ENCODE measurements around the gene RFXANK. TPM values are rescaled to one million over a fixed set of nuclear protein-coding genes. Genes with fewer than 3 reads are reported as not detected.
"Not testable (repeated sequence)": the region's sequence is repeated elsewhere in the genome, so short reads cannot be mapped to it uniquely, and the experiment has no call there.

Gene RFXANK
- total and polyA plus RNA-seq, 8 donors, result 21.0 to 111 (median 31.5) TPM

- TF ChIP-seq, protein P1, sequence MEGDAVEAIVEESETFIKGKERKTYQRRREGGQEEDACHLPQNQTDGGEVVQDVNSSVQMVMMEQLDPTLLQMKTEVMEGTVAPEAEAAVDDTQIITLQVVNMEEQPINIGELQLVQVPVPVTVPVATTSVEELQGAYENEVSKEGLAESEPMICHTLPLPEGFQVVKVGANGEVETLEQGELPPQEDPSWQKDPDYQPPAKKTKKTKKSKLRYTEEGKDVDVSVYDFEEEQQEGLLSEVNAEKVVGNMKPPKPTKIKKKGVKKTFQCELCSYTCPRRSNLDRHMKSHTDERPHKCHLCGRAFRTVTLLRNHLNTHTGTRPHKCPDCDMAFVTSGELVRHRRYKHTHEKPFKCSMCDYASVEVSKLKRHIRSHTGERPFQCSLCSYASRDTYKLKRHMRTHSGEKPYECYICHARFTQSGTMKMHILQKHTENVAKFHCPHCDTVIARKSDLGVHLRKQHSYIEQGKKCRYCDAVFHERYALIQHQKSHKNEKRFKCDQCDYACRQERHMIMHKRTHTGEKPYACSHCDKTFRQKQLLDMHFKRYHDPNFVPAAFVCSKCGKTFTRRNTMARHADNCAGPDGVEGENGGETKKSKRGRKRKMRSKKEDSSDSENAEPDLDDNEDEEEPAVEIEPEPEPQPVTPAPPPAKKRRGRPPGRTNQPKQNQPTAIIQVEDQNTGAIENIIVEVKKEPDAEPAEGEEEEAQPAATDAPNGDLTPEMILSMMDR (IDR thresholded peaks at IDR 0.05), result no peak
- no peaks in the 10 kb centered on the region for H3K4me1 ChIP-seq
- no peak for ATAC-seq
- intact Hi-C loops (cut with DNase I), result no loop called here
- H3K4me3 ChIP-seq, result no peak overlapping the region
- H3K27me3 ChIP-seq, result peaks cover 0 to 10% (median 2%) of the 10 kb centered on the region in 4 donors
- no peak for FAIRE-seq
- H3K36me3 ChIP-seq, result no peaks in the 10 kb centered on the region
- no peak overlapping the region for H3K27ac ChIP-seq
- H3K9me3 ChIP-seq, result no peaks in the 10 kb centered on the region
- 48 to 60% methylated on average over 4 of the region's 4 CpGs for WGBS, 2 donors
- no peak for DNase-seq
Observed at GRCh38 chr19:19217099-19217498, 25.0 kb downstream of the RFXANK start.

DNA sequence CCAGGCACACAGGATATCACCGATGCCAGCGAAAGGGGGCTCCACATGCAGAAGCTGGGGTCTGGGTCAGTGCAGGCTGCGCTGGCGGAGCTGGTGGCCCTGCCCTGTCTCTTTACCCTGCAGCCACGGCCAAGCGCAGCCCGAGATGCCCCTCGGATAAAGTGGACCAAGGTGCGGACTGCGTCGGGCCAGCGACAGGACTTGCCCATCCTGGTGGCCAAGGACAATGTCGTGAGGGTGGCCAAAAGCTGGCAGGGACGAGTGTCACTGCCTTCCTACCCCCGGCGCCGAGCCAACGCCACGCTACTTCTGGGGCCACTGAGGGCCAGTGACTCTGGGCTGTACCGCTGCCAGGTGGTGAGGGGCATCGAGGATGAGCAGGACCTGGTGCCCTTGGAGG lies 26.9 kb downstream of the RFXANK start:
- intact Hi-C loops (cut with DNase I), result no loop called here
- TF ChIP-seq, protein P1 (IDR thresholded peaks at IDR 0.05), result no peak
- WGBS, 2 donors, result 71 to 77% methylated on average over 21 of the region's 21 CpGs
- ATAC-seq (no peak), DNase-seq (no peak), FAIRE-seq (no peak)
- H3K27ac ChIP-seq, result no peak overlapping the region
- no peak overlapping the region for H3K4me3 ChIP-seq
- no peaks in the 10 kb centered on the region for H3K27me3 ChIP-seq
- no peaks in the 10 kb centered on the region for H3K36me3 ChIP-seq
- no peaks in the 10 kb centered on the region for H3K4me1 ChIP-seq
- H3K9me3 ChIP-seq, result no peaks in the 10 kb centered on the region

GRCh38 chr19:19221000-19221399 lies 28.9 kb downstream of the RFXANK start:
- ATAC-seq, result not testable (repeated sequence)

DNA sequence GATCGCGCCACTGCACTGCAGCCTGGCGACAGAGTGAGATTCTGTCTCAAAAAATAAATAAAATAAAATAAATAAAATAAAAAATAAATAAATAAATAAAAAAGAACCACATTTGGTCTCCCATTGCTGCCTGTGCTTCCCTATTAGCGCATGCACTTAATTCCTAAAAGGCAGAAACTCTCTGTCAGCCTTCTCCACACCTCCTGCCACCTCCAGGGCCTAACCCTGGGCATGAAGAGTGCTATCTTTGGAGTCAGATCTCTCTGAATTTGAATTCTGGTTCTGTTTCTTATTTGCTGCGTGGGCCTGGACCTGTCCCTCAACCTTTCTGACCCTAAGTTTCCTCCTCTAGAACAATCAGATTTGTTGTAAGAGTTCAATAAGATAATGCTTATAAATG lies 31.0 kb downstream of the RFXANK start:
- TF ChIP-seq, protein P1 (IDR thresholded peaks at IDR 0.05), result no peak
- H3K9me3 ChIP-seq, result no peaks in the 10 kb centered on the region
- no peaks in the 10 kb centered on the region for H3K27me3 ChIP-seq
- ATAC-seq, result no peak
- WGBS, 2 donors, result 85 to 92% methylated on average over 5 of the region's 5 CpGs
- no peak overlapping the region for H3K27ac ChIP-seq
- H3K4me3 ChIP-seq, result no peak overlapping the region
- H3K36me3 ChIP-seq, result no peaks in the 10 kb centered on the region
- intact Hi-C loops (cut with DNase I), result no loop called here
- FAIRE-seq, result no peak
- no peak for DNase-seq
- H3K4me1 ChIP-seq, result peaks cover 0 to 7% (median 0%) of the 10 kb centered on the region in 3 donors

More at GRCh38 chr19:19221000-19221399, 28.9 kb downstream of the RFXANK start:
- H3K9me3 ChIP-seq; DNase-seq; H3K27ac ChIP-seq; H3K27me3 ChIP-seq; H3K4me1 ChIP-seq; FAIRE-seq; H3K36me3 ChIP-seq; intact Hi-C loops (cut with DNase I); H3K4me3 ChIP-seq: not testable (repeated sequence)
- 56 to 72% methylated on average over 8 of the region's 8 CpGs for WGBS, 2 donors

- no peak for DNase-seq
- no peaks in the 10 kb centered on the region for H3K36me3 ChIP-seq
- no peaks in the 10 kb centered on the region for H3K27me3 ChIP-seq
- no peak for FAIRE-seq
- ATAC-seq, result no peak
- no peak overlapping the region for H3K4me3 ChIP-seq
- intact Hi-C loops (cut with DNase I), result no loop called here
- no peaks in the 10 kb centered on the region for H3K9me3 ChIP-seq
- TF ChIP-seq, protein P1 (IDR thresholded peaks at IDR 0.05), result no peak
- 46 to 52% methylated on average over 6 of the region's 6 CpGs for WGBS, 2 donors
- H3K4me1 ChIP-seq, result peaks cover 0 to 7% (median 0%) of the 10 kb centered on the region in 3 donors
- H3K27ac ChIP-seq, result no peak overlapping the region
Observed at GRCh38 chr19:19223636-19224035, 31.6 kb downstream of the RFXANK start.
